Natural killer cell (primary cell): ENCODE measurements around the gene HERPUD2. TPM values are rescaled to one million over a fixed set of nuclear protein-coding genes. Genes with fewer than 3 reads are reported as not detected.
A peak's percentile ranks its signal among the peaks of the same experiment; 100 is the strongest.

Experiments
- ATAC-seq, 3 donors: fragments of 150-1000 bp in 2 of 3; fragments of 200-7000 bp in 1 of 3; cut with Tn5 transposase; 1 replicate in 1 of 3; 2 replicates in 2 of 3; pipeline ENCODE4 v1.10.0; 2021; ENCODE audit warnings: mild to moderate bottlenecking in 2 of 3, moderate library complexity in 2 of 3
- DNase-seq, 2 donors: peaks; one replicate each; pipeline versions ENCODE4 v3.0.0 to v3.0.0-alpha.2; 2013 to 2021; ENCODE audit warnings: mixed read lengths in 1 of 2
- H3K27ac ChIP-seq: one replicate; pipeline ENCODE4 v1.5.1; 2013; ENCODE audit warnings: mild to moderate bottlenecking, low read length
- H3K27me3 ChIP-seq: one replicate; pipeline ENCODE4 v1.6.1; 2013; ENCODE audit warnings: low read length; ENCODE audit not compliant: control insufficient read depth, insufficient read depth
- H3K36me3 ChIP-seq: one replicate; pipeline ENCODE4 v1.6.1; 2013; ENCODE audit warnings: low read length; ENCODE audit not compliant: control insufficient read depth, insufficient read depth
- H3K4me1 ChIP-seq: one replicate; pipeline ENCODE4 v1.6.1; 2013; ENCODE audit warnings: low read length; ENCODE audit not compliant: control insufficient read depth, insufficient read depth
- H3K4me3 ChIP-seq: one replicate; pipeline ENCODE4 v1.5.1; 2013; ENCODE audit warnings: low read length
- H3K9me3 ChIP-seq: one replicate; pipeline ENCODE4 v1.6.1; 2013; ENCODE audit warnings: low read length; ENCODE audit not compliant: control insufficient read depth, insufficient read depth
- H3K27ac Mint-ChIP-seq, 2 donors: one replicate each; pipeline ENCODE4 v1.8.0; 2022; ENCODE audit warnings: mild to moderate bottlenecking in 2 of 2, mixed read lengths in 2 of 2, moderate library complexity in 1 of 2
- H3K27me3 Mint-ChIP-seq, 2 donors: one replicate each; pipeline ENCODE4 v1.8.0; 2022; ENCODE audit warnings: low read depth in 2 of 2, mixed read lengths in 2 of 2
- H3K36me3 Mint-ChIP-seq: one replicate; pipeline ENCODE4 v1.8.0; 2022; ENCODE audit warnings: mixed read lengths
- H3K4me1 Mint-ChIP-seq, 2 donors: one replicate each; pipeline ENCODE4 v1.8.0; 2022; ENCODE audit warnings: mixed read lengths in 2 of 2
- H3K4me3 Mint-ChIP-seq: one replicate; pipeline ENCODE4 v1.8.0; 2022; ENCODE audit warnings: mild to moderate bottlenecking, moderate library complexity, mixed read lengths
- H3K9me3 Mint-ChIP-seq, 2 donors: one replicate each; pipeline ENCODE4 v1.8.0; 2022; ENCODE audit warnings: mixed read lengths in 2 of 2
- CTCF ChIP-seq: fragments of 200-600 bp; IDR thresholded peaks from one replicate; pipeline ENCODE4 v1.8.0; 2022; ENCODE audit warnings: antibody characterized with exemption
- WGBS: methylation state at CpG from one replicate; pipeline ENCODE4 v1.1.7; 2013; ENCODE audit warnings: missing lambda C conversion rate; ENCODE audit not compliant: insufficient coverage; 5-methylcytosine and 5-hydroxymethylcytosine counted together
- intact Hi-C: fragments of 100-400 bp; cut with micrococcal nuclease; formaldehyde crosslinking; loops from one replicate; pipeline ENCODE4 v1.14.2; 2022
- total RNA-seq, 4 donors: library from RNA; stranded (reverse); fragments of 120-200 nt in 1 of 4; gene quantifications; one replicate each; pipeline versions ENCODE4 v1.2.3 to v1.2.4, GENCODE V29; 2013 to 2022

The HERPUD2 gene
- total RNA-seq, 3 donors from 2014 or later (not counting 1 experiment from before 2014, with no cell fraction given), result 103 to 112 (median 111) TPM

- intact Hi-C loops, result loop anchor here (1.0 kb wide), 2 partner anchors 199 to 282 kb away; no protein-coding TSS in a partner anchor
- peak overlapping the region in 1 of 2 donors; percentile 75 for H3K27ac Mint-ChIP-seq
- peaks cover 5 to 6% of the 10 kb centered on the region in 2 donors for H3K4me1 Mint-ChIP-seq
- H3K9me3 Mint-ChIP-seq, result no peaks in the 10 kb centered on the region
- H3K27me3 Mint-ChIP-seq, result no peaks in the 10 kb centered on the region
- H3K9me3 ChIP-seq, result no peaks in the 10 kb centered on the region
- peaks cover 10% of the 10 kb centered on the region for H3K36me3 ChIP-seq
- ATAC-seq (peak; percentile 83 to 94 (median 93)), DNase-seq (peak; percentile 20 to 72)
- no peaks in the 10 kb centered on the region for H3K36me3 Mint-ChIP-seq
- H3K27ac ChIP-seq, result no peak overlapping the region
- WGBS, result 51% methylated on average over 16 of the region's 16 CpGs
- H3K27me3 ChIP-seq, result no peaks in the 10 kb centered on the region
- H3K4me3 Mint-ChIP-seq, result no peak overlapping the region
- no peak overlapping the region for H3K4me3 ChIP-seq
- H3K4me1 ChIP-seq, result peaks cover 4% of the 10 kb centered on the region
- peak; percentile 84 for TF ChIP-seq CTCF
Observed at GRCh38 chr7:35624299-35625186, 70.4 kb downstream of the HERPUD2 start.

- intact Hi-C loops, result no loop called here
- no peak overlapping the region for H3K27ac Mint-ChIP-seq
Observed at GRCh38 chr7:35623381-35623780, 71.6 kb downstream of the HERPUD2 start.

GRCh38 chr7:35619863-35620262 lies 75.1 kb downstream of the HERPUD2 start:
- H3K27ac Mint-ChIP-seq, result no peak overlapping the region
- no peak overlapping the region for H3K4me3 Mint-ChIP-seq
- intact Hi-C loops, result no loop called here
- H3K4me1 Mint-ChIP-seq, result peaks cover 5 to 6% of the 10 kb centered on the region in 2 donors
- Histone ChIP-seq H3K9me3 (no peaks in the 10 kb centered on the region), H3K4me3 (no peak overlapping the region), H3K36me3 (no peaks in the 10 kb centered on the region), H3K4me1 (peaks cover 4% of the 10 kb centered on the region), H3K27me3 (no peaks in the 10 kb centered on the region), H3K27ac (no peak overlapping the region)
- no peaks in the 10 kb centered on the region for H3K27me3 Mint-ChIP-seq
- no peak for DNase-seq
- WGBS, result 100% methylated on average over 1 of the region's 1 CpG
- H3K36me3 Mint-ChIP-seq, result no peaks in the 10 kb centered on the region
- no peak for TF ChIP-seq CTCF
- no peak for ATAC-seq
- H3K9me3 Mint-ChIP-seq, result no peaks in the 10 kb centered on the region

More at GRCh38 chr7:35623381-35623780, 71.6 kb downstream of the HERPUD2 start:
- Histone ChIP-seq H3K27me3 (no peaks in the 10 kb centered on the region), H3K27ac (no peak overlapping the region), H3K36me3 (peaks cover 3% of the 10 kb centered on the region), H3K4me1 (peaks cover 4% of the 10 kb centered on the region), H3K9me3 (no peaks in the 10 kb centered on the region), H3K4me3 (no peak overlapping the region)
- DNase-seq (no peak), ATAC-seq (no peak)
- peaks cover 5 to 6% of the 10 kb centered on the region in 2 donors for H3K4me1 Mint-ChIP-seq
- no peaks in the 10 kb centered on the region for H3K36me3 Mint-ChIP-seq
- no peak for TF ChIP-seq CTCF
- H3K27me3 Mint-ChIP-seq, result no peaks in the 10 kb centered on the region
- WGBS, result 96% methylated on average over 2 of the region's 2 CpGs
- H3K9me3 Mint-ChIP-seq, result no peaks in the 10 kb centered on the region
- H3K4me3 Mint-ChIP-seq, result no peak overlapping the region
